Esophagus squamous epithelium (tissue), 4 donors: ENCODE data around the gene BACH2.

ENCODE experiments used
- CTCF ChIP-seq, 6 experiments: fragments of 450-650 bp in 4 of 6; fragments of 200-600 bp in 2 of 6; sonication (generic) in 2 of 6; IDR thresholded peaks; one replicate each; pipeline ENCODE4 v1.5.1; 2016 to 2019; ENCODE audit warnings: antibody characterized with exemption in 6 of 6, mild to moderate bottlenecking in 4 of 6, moderate library complexity in 4 of 6
- POLR2A ChIP-seq, 4 donors: fragments of 450-650 bp; IDR thresholded peaks; one replicate each; pipeline ENCODE4 v1.6.1; 2017; ENCODE audit warnings: antibody characterized with exemption in 4 of 4, mild to moderate bottlenecking in 4 of 4, moderate library complexity in 3 of 4

GRCh38 chr6:90303039-90303438 lies 6.4 kb upstream of the BACH2 start:
- TF ChIP-seq CTCF (IDR thresholded peaks at IDR 0.05) (no peak), POLR2A (IDR thresholded peaks at IDR 0.05) (no peak)
